ENCODE results near the gene OLFML1. TPM values are rescaled to one million over a fixed set of nuclear protein-coding genes. Genes with fewer than 3 reads are reported as not detected.

OLFML1 gene
- total and polyA plus RNA-seq, 2 of the 13 experiments (the other 11 are each of a cell fraction or from before 2014, with no cell fraction given) = 0.89 to 0.90 TPM

GRCh38 chr11:7520981-7521487 lies 35.7 kb downstream of the OLFML1 start (continued):
- no peak for TF ChIP-seq ZNF710 (CRISPR knock-in tag; IDR thresholded peaks at IDR 0.05; ENCODE audit: borderline replicate concordance)

GRCh38 chr11:7522121-7522520 lies 36.8 kb downstream of the OLFML1 start:
- H3K9ac ChIP-seq (ENCODE audit: insufficient read depth, low read depth, low read length) = no peak overlapping the region
- intact Hi-C loops (cut with micrococcal nuclease; ENCODE audit: unreplicated experiment) = no loop called here
- ChIA-PET CTCF (ENCODE audit: low intra/inter-chr PET ratio, low total read pairs) (no interaction called here), POLR2A (no interaction called here)
- peaks cover 2% of the 10 kb centered on the region for H3K79me2 ChIP-seq (ENCODE audit: insufficient read depth, low read length)
- ATAC-seq = no peak
- WGBS (ENCODE audit: low lambda C conversion rate) = 71% methylated on average over 4 of the region's 4 CpGs
- no peak for DNase-seq (ENCODE audit: low spot score)
- in situ Hi-C loops (cut with HindIII; ENCODE audit: extremely low pct_ligation_motif_present, low pct_unique_long_range_greater_than_20kb) = no loop called here
- H3K27ac ChIP-seq (ENCODE audit: extremely low read length, insufficient read depth, low read length) = no peak overlapping the region
- no peaks in the 10 kb centered on the region for H4K20me1 ChIP-seq (ENCODE audit: insufficient read depth, low read length)
- H3K4me3 ChIP-seq (replicated peaks in 1 of 3; ENCODE audit: insufficient read depth in 1 of 3, low read depth in 2 of 3, low read length in 3 of 3) = no peak overlapping the region
- FAIRE-seq = no peak
- no peaks in the 10 kb centered on the region for H3K36me3 ChIP-seq (replicated peaks in 1 of 2; ENCODE audit: control insufficient read depth in 1 of 2, insufficient read depth in 2 of 2, low read length in 2 of 2)
- H3K27me3 ChIP-seq (ENCODE audit: control insufficient read depth in 1 of 2, insufficient read depth in 2 of 2, low read length in 2 of 2) = no peaks in the 10 kb centered on the region
- H3K9me3 ChIP-seq (ENCODE audit: low read length) = no peaks in the 10 kb centered on the region
- H3K4me1 ChIP-seq (ENCODE audit: insufficient read depth, low read length) = peaks cover 45% of the 10 kb centered on the region
- no TSS peak for BruUV-seq (replicated peaks)
- H2AFZ ChIP-seq (ENCODE audit: low read length) = no peak overlapping the region
- H3K4me2 ChIP-seq (ENCODE audit: low read depth, low read length) = no peak overlapping the region
- TF ChIP-seq BRCA1 (CRISPR knock-in tag; IDR thresholded peaks at IDR 0.05) (no peak), ZNF280D (CRISPR knock-in tag; IDR thresholded peaks at IDR 0.05) (no peak), TEAD3 (CRISPR knock-in tag; optimal IDR thresholded peaks at IDR 0.05; ENCODE audit: borderline replicate concordance) (no peak), ZNF773 (CRISPR knock-in tag; IDR thresholded peaks at IDR 0.05; ENCODE audit: borderline replicate concordance) (no peak), ZXDC (CRISPR knock-in tag; IDR thresholded peaks at IDR 0.05) (no peak), ZSCAN25 (CRISPR knock-in tag; IDR thresholded peaks at IDR 0.05) (no peak), ARID4A (CRISPR knock-in tag; IDR thresholded peaks at IDR 0.05; ENCODE audit: borderline replicate concordance) (no peak), ZMYM4 (CRISPR knock-in tag; IDR thresholded peaks at IDR 0.05) (no peak)

All from HepG2 (cell line).